Stimulated activated CD4-positive, alpha-beta T cell treated with anti-CD3 and anti-CD28 coated beads, Interleukin-2, amount 100 ng/mL, for 48 hours (primary cell): ENCODE measurements around the gene NPTX1.

Source experiments
- DNase-seq, 2 donors: peaks; one replicate each; pipeline ENCODE4 v3.0.0-alpha.2; 2020

The NPTX1 gene

DNA sequence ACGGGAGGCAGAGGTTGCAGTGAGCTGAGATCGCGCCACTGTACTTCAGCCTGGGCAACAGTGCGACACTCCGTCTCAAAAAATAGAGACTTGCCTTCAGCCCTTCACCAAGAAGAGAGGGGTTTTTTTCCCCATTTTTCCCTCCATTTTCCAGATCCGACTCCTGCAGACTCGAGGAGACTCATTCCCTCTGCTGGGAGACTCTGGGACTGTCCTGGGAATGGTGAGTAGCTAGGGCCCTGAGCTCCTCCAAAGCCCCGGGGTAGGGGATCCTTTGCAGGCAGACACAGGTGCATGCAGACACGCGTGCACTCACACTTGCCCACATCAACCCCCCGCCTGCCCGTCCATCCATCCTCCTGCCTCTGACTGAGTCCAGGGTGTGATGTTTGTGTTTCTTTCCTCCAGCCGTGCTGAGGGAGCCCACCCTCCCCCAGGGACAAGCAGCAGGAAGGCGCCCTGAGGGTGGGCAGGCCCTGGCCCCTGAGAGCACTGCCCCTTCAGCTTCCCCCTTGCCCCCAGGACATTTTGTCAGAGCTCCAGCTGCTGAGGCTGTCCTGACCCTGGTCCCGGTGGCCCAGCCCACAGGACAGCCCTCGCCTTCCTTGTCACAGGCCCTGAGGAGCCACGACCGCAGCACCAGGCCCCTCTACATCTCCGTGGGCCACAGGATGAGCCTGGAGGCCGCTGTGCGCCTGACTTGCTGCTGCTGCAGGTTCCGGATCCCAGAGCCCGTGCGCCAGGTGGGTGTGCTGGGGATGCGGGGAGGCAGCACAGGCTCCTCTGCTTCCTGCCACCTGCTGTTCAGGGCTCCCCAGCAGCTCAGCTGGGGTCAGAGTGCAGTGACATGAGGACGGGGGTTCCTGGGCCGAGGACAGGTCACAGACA, 51.3 kb downstream of the NPTX1 start:
- DNase-seq, result no peak

GRCh38 chr17:80424261-80424660, 52.1 kb downstream of the NPTX1 start:
- DNase-seq, result no peak

DNA sequence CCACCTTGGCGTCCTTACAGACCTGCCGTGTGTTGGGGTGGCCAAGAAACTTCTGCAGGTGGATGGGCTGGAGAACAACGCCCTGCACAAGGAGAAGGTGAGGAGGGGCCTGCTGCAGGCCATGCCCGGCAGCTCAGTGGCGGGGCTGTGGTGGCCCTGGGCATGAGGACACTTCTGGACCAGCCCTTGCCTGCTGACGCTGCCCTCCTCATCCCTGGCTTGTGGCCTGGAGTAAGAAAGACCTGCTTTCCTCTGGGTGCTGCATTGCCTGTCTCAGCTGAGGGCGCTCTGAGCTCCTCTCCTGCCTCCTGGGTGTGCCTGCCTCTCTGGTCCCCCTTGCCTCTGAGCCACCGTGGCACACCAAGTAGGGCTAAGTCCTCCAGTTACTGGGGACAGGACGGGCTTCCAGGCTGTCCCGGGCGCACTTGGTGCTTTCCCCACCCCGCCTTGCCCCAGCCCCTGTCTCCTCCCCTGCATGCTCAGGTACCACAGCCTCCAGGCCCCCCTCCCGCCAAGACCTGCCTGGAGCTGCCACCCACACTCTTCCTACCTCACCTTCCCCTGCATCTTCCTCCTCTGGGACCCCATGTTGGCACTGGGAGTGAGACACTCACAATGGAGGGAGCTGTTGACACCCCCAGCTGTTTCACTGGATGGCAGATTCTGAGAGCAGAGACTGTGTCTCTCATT, 52.7 kb downstream of the NPTX1 start:
- DNase-seq, result no peak

GRCh38 chr17:80422981-80423380, 53.4 kb downstream of the NPTX1 start:
- no peak for DNase-seq

- DNase-seq, result no peak
Observed at GRCh38 chr17:80422276-80422675, 54.1 kb downstream of the NPTX1 start.

- DNase-seq, result no peak
Observed at GRCh38 chr17:80421381-80422090, 54.9 kb downstream of the NPTX1 start.

DNA sequence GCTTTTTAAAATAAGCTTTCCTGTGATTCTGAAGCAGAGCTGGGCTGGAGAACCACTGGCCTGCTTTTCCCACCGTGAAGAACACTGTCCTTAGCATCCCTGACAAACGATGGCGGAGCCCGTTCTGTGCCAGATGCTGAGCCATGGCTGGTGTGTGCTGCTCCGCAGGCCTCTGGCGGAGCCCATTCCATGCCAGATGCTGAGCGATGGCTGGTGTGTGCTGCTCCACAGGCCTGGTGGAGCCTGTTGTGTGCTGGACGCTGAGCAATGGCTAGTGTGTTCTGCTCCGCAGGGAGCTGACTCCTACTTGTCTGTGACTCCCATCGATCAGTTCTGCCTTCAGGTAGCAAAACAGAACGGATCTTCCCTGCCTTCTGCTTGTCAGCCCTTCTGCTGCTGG, 57.2 kb downstream of the NPTX1 start:
- no peak for DNase-seq

DNA sequence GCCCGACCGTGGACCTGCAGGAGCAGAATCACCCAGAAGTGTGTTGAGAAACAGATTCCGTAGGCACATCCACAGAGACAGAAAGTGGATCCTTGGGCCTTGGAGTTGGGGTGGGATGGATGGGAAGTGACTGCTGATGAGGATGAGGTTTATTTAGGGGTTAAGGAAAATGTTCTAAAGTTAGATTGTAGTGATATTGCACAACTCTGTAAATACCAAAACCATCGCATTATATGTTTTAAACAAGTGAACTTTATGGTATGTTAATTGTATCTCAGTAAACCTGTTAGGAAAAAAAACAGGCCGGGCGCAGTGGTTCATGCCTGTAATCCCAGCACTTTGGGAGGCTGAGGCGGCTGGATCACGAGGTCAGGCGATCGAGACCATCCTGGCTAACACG, 57.8 kb downstream of the NPTX1 start:
- DNase-seq, result no peak
